Activated CD8-positive, alpha-beta T cell treated with anti-CD3 and anti-CD28 coated beads for 36 hours (primary cell): ENCODE data around the gene IP6K3. TPM values are rescaled to one million over a fixed set of nuclear protein-coding genes. Genes with fewer than 3 reads are reported as not detected.

ENCODE experiments used
- ATAC-seq: fragments of 200-7000 bp; cut with Tn5 transposase; one replicate; pipeline ENCODE4 v1.10.0; 2021; ENCODE audit warnings: mild to moderate bottlenecking, moderate library complexity
- CTCF ChIA-PET: fragments of 350-600 bp; sonication (Branson Sonifier 250); formaldehyde crosslinking; loops from one replicate; lab custom pipeline; 2021; ENCODE audit warnings: antibody characterized with exemption; lab: Charles Lee
- POLR2A ChIA-PET: fragments of 350-600 bp; sonication (Branson Sonifier 250); formaldehyde crosslinking; loops from one replicate; lab custom pipeline; 2021; ENCODE audit warnings: antibody characterized with exemption; lab: Charles Lee
- DNase-seq: peaks from one replicate; pipeline ENCODE4 v3.0.0-alpha.2; 2020
- H3K27ac Mint-ChIP-seq: one replicate; pipeline ENCODE4 v1.8.0; 2021; ENCODE audit warnings: mild to moderate bottlenecking, mixed read lengths
- H3K27me3 Mint-ChIP-seq: one replicate; pipeline ENCODE4 v1.8.0; 2021; ENCODE audit warnings: mixed read lengths
- H3K36me3 Mint-ChIP-seq: one replicate; pipeline ENCODE4 v1.8.0; 2021; ENCODE audit warnings: low read depth, mixed read lengths
- H3K4me1 Mint-ChIP-seq: one replicate; pipeline ENCODE4 v1.8.0; 2021; ENCODE audit warnings: low read depth, mixed read lengths
- H3K4me3 Mint-ChIP-seq: one replicate; pipeline ENCODE4 v1.8.0; 2021; ENCODE audit warnings: mild to moderate bottlenecking, moderate library complexity, mixed read lengths
- H3K9me3 Mint-ChIP-seq: one replicate; pipeline ENCODE4 v1.8.0; 2021; ENCODE audit warnings: mixed read lengths
- intact Hi-C: fragments of 100-400 bp; cut with micrococcal nuclease; formaldehyde crosslinking; loops from one replicate; pipeline ENCODE4 v1.10.0; 2022
- total RNA-seq, 2 experiments: library from RNA; stranded (reverse); gene quantifications; one replicate each; pipeline ENCODE4 v1.2.3, GENCODE V29; 2021
- TF ChIP-seq, protein P1 (sequence below): fragments of 200-600 bp; IDR thresholded peaks from one replicate; pipeline ENCODE4 v1.8.0; 2022; ENCODE audit warnings: antibody characterized with exemption, mild to moderate bottlenecking

IP6K3 gene
- total RNA-seq, 2 experiments from 2014 or later: not detected

DNA sequence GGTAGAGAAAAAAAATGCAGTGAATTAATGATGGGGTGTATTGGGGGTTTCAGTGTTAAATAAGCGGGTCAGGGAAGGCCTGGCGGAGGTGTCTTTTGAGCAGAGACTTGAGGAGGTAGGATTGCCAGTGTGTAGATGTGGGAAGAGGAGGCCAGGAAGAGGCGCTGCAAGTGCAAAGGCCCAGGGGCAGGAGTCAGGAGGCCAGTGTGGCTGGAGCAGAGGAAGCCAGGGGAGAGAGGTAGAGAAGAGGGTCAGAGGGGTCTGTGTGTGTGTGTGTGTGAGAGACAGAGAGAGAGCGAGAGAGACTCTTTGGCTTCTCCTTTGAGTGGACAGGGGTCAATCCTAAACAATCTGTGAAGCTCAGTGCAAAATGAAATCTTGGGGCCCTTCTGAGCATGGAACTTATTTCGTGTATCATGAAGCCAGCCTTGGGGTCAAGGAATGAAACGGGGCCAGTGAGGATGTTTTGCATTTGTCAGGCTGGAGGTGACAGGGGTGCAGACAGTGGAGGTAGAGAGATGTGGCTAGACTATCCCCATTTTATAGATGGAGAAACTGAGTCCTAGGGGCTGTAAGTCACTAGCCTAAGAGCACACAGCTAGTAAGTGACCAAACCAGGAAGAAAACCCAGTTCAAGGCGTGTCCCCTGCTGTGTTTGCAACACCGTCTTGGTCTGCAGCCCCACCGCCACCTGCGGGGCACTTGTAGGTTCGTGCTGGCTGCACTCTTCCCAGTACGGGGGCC, 9.7 kb upstream of the IP6K3 start:
- no peaks in the 10 kb centered on the region for H3K36me3 Mint-ChIP-seq
- POLR2A ChIA-PET: no interaction called here
- H3K27ac Mint-ChIP-seq: no peak overlapping the region
- H3K4me1 Mint-ChIP-seq: peaks cover 5% of the 10 kb centered on the region
- H3K9me3 Mint-ChIP-seq: no peaks in the 10 kb centered on the region
- no peak for ATAC-seq
- no peak for DNase-seq
- TF ChIP-seq, protein P1, sequence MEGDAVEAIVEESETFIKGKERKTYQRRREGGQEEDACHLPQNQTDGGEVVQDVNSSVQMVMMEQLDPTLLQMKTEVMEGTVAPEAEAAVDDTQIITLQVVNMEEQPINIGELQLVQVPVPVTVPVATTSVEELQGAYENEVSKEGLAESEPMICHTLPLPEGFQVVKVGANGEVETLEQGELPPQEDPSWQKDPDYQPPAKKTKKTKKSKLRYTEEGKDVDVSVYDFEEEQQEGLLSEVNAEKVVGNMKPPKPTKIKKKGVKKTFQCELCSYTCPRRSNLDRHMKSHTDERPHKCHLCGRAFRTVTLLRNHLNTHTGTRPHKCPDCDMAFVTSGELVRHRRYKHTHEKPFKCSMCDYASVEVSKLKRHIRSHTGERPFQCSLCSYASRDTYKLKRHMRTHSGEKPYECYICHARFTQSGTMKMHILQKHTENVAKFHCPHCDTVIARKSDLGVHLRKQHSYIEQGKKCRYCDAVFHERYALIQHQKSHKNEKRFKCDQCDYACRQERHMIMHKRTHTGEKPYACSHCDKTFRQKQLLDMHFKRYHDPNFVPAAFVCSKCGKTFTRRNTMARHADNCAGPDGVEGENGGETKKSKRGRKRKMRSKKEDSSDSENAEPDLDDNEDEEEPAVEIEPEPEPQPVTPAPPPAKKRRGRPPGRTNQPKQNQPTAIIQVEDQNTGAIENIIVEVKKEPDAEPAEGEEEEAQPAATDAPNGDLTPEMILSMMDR: no peak
- intact Hi-C loops: no loop called here
- H3K27me3 Mint-ChIP-seq: no peaks in the 10 kb centered on the region
- H3K4me3 Mint-ChIP-seq: no peak overlapping the region
- CTCF ChIA-PET: interaction anchor here (1.2 to 2.3 kb wide), 3 partner anchors 12 to 271 kb away, joined by 5 to 9 read pairs (median 8); no protein-coding TSS in a partner anchor

DNA sequence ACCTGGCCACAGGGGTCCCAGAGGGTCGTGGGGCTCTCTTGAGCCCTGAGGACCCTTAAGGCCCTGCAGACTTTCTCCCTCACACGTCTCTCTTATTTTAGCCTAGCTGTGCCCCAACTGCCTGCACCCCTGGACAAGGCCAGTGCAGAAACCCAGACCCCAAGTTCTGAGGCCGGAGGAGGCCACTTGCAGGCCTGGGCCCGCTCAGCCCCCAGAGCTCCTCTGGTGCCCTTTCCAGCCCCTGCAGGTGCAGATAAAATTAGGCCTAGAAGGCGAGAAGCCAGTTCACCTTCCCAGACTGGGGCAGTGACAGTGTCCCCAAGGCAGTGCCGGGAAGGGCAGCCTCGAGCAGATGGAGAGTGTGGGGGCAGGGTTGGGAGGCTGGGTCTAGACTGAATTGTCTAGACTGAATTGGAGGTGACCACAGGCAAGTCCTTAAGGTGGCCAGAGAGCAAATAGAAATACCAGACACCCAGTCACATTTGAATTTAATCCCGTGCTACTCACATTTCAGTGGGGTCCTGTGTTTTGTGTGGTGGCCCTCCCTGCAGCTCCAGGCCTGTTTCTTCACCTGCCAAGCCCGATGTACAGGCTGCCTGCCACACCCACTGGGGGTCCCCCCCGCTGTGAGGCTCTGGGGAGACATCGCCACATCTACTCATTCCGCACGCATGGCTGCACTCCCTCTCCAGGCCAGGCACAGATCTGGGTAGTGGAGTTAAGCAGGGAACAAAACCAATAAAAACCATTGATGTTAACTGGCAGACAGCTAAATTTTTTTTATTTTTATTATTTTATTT, 8.6 kb upstream of the IP6K3 start:
- Mint-ChIP-seq H3K4me1 (no peaks in the 10 kb centered on the region), H3K27ac (no peak overlapping the region), H3K9me3 (no peaks in the 10 kb centered on the region), H3K27me3 (no peaks in the 10 kb centered on the region), H3K4me3 (no peak overlapping the region), H3K36me3 (no peaks in the 10 kb centered on the region)
- no peak for DNase-seq
- TF ChIP-seq, protein P1: no peak
- CTCF ChIA-PET: interaction anchor here (1.9 kb wide), 1 partner anchor 11 kb away, joined by 9 read pairs; no protein-coding TSS in a partner anchor
- intact Hi-C loops: no loop called here
- no peak for ATAC-seq
- POLR2A ChIA-PET: no interaction called here

DNA sequence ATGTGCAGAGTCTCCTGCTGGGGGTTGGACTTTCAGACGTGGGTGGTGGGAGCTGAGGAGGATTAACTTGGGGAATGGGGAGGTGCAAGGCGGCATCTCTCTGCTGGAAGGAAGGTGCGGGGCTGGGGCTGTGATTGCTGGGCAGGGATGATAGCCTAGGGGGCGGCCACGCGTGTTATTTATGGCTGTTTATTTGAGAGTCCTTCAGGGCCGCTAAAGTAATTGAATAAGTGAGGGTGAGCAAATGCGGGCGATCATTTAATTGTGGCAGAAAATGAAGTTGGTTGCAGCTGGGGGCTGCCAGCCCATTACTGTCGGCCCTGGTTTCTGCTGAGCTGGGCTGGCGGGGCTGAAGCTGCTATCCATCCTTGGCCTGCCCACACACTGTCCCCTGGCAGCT, 7.5 kb upstream of the IP6K3 start:
- Mint-ChIP-seq H3K27me3 (no peaks in the 10 kb centered on the region), H3K4me3 (no peak overlapping the region), H3K36me3 (no peaks in the 10 kb centered on the region), H3K9me3 (no peaks in the 10 kb centered on the region), H3K4me1 (no peaks in the 10 kb centered on the region), H3K27ac (no peak overlapping the region)
- CTCF ChIA-PET: interaction anchor here (0.9 to 1.2 kb wide), 2 partner anchors 16 to 17 kb away, joined by 3 to 4 read pairs; no protein-coding TSS in a partner anchor
- TF ChIP-seq, protein P1: no peak
- POLR2A ChIA-PET: no interaction called here
- DNase-seq (no peak), ATAC-seq (no peak)
- intact Hi-C loops: no loop called here

DNA sequence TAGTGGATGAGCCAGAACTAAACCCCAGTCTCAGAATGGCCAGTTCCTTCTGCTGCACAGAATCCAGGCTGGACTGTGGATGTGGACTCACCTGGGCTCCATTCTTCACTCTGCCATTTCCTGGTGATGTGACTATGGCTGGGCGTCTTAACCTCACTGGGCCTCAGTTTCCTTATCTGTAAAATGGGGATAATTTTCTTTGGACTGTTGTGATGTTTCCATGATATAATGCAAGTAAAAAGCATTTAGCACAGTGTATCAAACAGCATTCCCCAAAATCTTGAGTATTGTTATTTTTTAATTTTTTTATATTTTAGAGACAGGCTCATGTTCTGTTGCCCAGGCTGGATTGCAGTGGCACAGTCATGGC, 5.9 kb upstream of the IP6K3 start:
- intact Hi-C loops: no loop called here
- H3K4me3 Mint-ChIP-seq: no peak overlapping the region
- no peaks in the 10 kb centered on the region for H3K27me3 Mint-ChIP-seq
- H3K27ac Mint-ChIP-seq: no peak overlapping the region
- TF ChIP-seq, protein P1: no peak
- POLR2A ChIA-PET: no interaction called here
- ATAC-seq (no peak), DNase-seq (no peak)
- no peaks in the 10 kb centered on the region for H3K9me3 Mint-ChIP-seq
- no peaks in the 10 kb centered on the region for H3K36me3 Mint-ChIP-seq
- H3K4me1 Mint-ChIP-seq: no peaks in the 10 kb centered on the region
- CTCF ChIA-PET: no interaction called here
